Omental fat pad (tissue), 4 donors: Measurements from ENCODE around the gene FBXW9. TPM values are rescaled to one million over a fixed set of nuclear protein-coding genes. Genes with fewer than 3 reads are reported as not detected.
A peak's percentile ranks its signal among the peaks of the same experiment; 100 is the strongest.

ENCODE experiments used
- ATAC-seq: fragments of 150-250 bp; one replicate; pipeline ENCODE4 v1.9.1; 2016; ENCODE audit warnings: mild to moderate bottlenecking, moderate library complexity; ENCODE audit not compliant: low FRiP score
- DNase-seq: peaks from one replicate; pipeline ENCODE4 v3.0.0-alpha.2; 2019; ENCODE audit warnings: low spot score
- small RNA-seq: library from RNA; depleted of rRNA; stranded (forward); fragments of <200 nt; gene quantifications from one replicate; pipeline ENCODE3, GENCODE V24; 2016
- total RNA-seq, 4 donors: library from RNA; depleted of rRNA; stranded (reverse); fragments of >200 nt; gene quantifications; one replicate each; pipeline ENCODE4 v1.1.0, GENCODE V29; 2016
- TF ChIP-seq, protein P1 (sequence below), 3 donors: fragments of 450-650 bp; IDR thresholded peaks; one replicate each; pipeline ENCODE4 v1.5.1; 2016 to 2017; ENCODE audit warnings: antibody characterized with exemption in 3 of 3, mild to moderate bottlenecking in 3 of 3, moderate library complexity in 2 of 3

FBXW9 gene
- total RNA-seq, 4 donors from 2014 or later: 3.2 to 5.6 (median 4.4) TPM

- TF ChIP-seq, protein P1, sequence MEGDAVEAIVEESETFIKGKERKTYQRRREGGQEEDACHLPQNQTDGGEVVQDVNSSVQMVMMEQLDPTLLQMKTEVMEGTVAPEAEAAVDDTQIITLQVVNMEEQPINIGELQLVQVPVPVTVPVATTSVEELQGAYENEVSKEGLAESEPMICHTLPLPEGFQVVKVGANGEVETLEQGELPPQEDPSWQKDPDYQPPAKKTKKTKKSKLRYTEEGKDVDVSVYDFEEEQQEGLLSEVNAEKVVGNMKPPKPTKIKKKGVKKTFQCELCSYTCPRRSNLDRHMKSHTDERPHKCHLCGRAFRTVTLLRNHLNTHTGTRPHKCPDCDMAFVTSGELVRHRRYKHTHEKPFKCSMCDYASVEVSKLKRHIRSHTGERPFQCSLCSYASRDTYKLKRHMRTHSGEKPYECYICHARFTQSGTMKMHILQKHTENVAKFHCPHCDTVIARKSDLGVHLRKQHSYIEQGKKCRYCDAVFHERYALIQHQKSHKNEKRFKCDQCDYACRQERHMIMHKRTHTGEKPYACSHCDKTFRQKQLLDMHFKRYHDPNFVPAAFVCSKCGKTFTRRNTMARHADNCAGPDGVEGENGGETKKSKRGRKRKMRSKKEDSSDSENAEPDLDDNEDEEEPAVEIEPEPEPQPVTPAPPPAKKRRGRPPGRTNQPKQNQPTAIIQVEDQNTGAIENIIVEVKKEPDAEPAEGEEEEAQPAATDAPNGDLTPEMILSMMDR (IDR thresholded peaks at IDR 0.05): no peak
- ATAC-seq (no peak), DNase-seq (no peak)
These were observed 55.0 kb downstream of the FBXW9 start for GRCh38 chr19:12641456-12641855.

DNA sequence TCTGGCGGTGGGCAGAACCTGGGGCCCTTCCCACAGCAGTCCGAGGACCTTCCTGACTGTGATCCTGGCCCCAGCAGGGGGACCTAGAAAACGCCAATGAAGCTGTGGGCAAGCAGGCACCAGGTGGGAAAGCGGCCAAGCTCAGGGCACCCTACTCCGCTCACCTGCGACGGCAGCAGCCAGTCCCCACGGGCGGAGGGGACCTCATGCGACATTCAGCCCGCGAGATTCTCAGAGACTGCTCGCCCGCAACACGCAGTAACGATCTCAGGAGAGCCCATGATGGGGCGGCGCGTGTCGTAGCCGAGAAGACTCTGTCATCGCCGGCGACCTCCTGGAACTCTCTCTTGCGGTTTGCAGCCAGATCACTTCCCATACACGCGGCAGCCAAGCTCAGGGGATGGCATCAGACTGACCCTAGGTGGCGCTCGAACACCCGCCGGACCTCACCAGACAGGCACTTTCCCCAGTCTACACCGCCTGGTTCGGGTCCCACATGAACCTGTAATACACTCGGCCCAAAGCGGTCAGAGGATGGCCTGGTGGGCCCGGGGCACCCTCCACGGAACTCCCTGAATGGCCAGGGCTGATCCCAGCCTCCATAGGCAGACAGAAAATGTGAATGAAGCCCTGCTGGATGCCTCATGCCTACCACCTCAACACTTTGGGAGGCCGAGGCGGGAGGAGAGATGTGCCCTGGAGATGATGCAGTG, 56.4 kb downstream of the FBXW9 start:
- TF ChIP-seq, protein P1 (IDR thresholded peaks at IDR 0.05): peak in 2 of 3 donors; percentile 11 to 45
- ATAC-seq: peak; percentile 95
- peak; percentile 66 for DNase-seq

Small RNA genes within 50 kb of the gene (small RNA-seq; reads per million reads assigned to genes)
- gene SNORD41: 360 reads per million, percentile 98 among the genes with 10 or more reads in this experiment

Other genes starting within 250 kb of the FBXW9 start
- 1 to 10 TPM; 1.8 to 4.6 (median 2.4) TPM for gene ZNF709, start 211.8 kb downstream of the FBXW9 start, total RNA-seq
- 10 to 100 TPM in 2 of 4 donors, 1 to 10 TPM in 2; 5.9 to 16.1 (median 8.3) TPM for gene ZNF564, start 145.1 kb downstream of the FBXW9 start, total RNA-seq
- gene ZNF490, start 85.8 kb downstream of the FBXW9 start, total RNA-seq: 1 to 10 TPM; 3.6 to 6.3 (median 4.7) TPM
- 10 to 100 TPM; 12.9 to 23.3 (median 16.3) TPM for gene ZNF791, start 85.7 kb downstream of the FBXW9 start, total RNA-seq
- 100 to 1,000 TPM in 1 of 4 donors, 10 to 100 TPM in 3; 63.8 to 104 (median 74.6) TPM for gene MAN2B1, start 29.9 kb downstream of the FBXW9 start, total RNA-seq
- 10 to 100 TPM in 1 of 4 donors, 1 to 10 TPM in 3; 7.1 to 10.2 (median 8.5) TPM for gene WDR83, start 29.8 kb downstream of the FBXW9 start, total RNA-seq
- 100 to 1,000 TPM in 1 of 4 donors, 10 to 100 TPM in 3; 68.5 to 119 (median 80.9) TPM for gene DHPS, start 14.8 kb downstream of the FBXW9 start, total RNA-seq
- not detected for gene GNG14, start 8.6 kb downstream of the FBXW9 start, total RNA-seq
- gene TNPO2, start 27.3 kb upstream of the FBXW9 start, total RNA-seq: 10 to 100 TPM; 44.8 to 95.4 (median 55.8) TPM
- 100 to 1,000 TPM; 309 to 348 (median 323) TPM for gene TRIR, start 38.1 kb upstream of the FBXW9 start, total RNA-seq
- gene GET3, start 40.9 kb upstream of the FBXW9 start, total RNA-seq: 10 to 100 TPM; 36.6 to 55.4 (median 48.9) TPM
- not detected for gene BEST2, start 55.2 kb upstream of the FBXW9 start, total RNA-seq
- 10 to 100 TPM; 26.9 to 71.3 (median 56.3) TPM for gene HOOK2, start 78.9 kb upstream of the FBXW9 start, total RNA-seq
- 1,000 to 10,000 TPM in 2 of 4 donors, 100 to 1,000 TPM in 2; 852 to 2,498 (median 1,079) TPM for gene JUNB, start 94.9 kb upstream of the FBXW9 start, total RNA-seq
- 100 to 1,000 TPM; 165 to 320 (median 219) TPM for gene PRDX2, start 105.2 kb upstream of the FBXW9 start, total RNA-seq
- not detected for gene THSD8, start 105.4 kb upstream of the FBXW9 start, total RNA-seq
- gene RNASEH2A, start 110.0 kb upstream of the FBXW9 start, total RNA-seq: 10 to 100 TPM in 1 of 4 donors, 1 to 10 TPM in 3; 2.8 to 10.4 (median 5.9) TPM
- gene RTBDN, start 137.9 kb upstream of the FBXW9 start, total RNA-seq: not detected
- gene MAST1, start 141.9 kb upstream of the FBXW9 start, total RNA-seq: not detected
- 10 to 100 TPM; 24.6 to 36.9 (median 28.4) TPM for gene DNASE2, start 184.8 kb upstream of the FBXW9 start, total RNA-seq
- under 1 TPM in 1 of 4 donors, not detected in 3; 0.69 TPM for gene KLF1, start 190.6 kb upstream of the FBXW9 start, total RNA-seq
- gene GCDH, start 194.5 kb upstream of the FBXW9 start, total RNA-seq: 10 to 100 TPM; 36.1 to 51.4 (median 45.2) TPM
- not detected for gene SYCE2, start 222.7 kb upstream of the FBXW9 start, total RNA-seq
- gene FARSA, start 237.1 kb upstream of the FBXW9 start, total RNA-seq: 10 to 100 TPM; 31.1 to 61.1 (median 38.2) TPM
- 100 to 1,000 TPM; 349 to 570 (median 439) TPM for gene CALR, start 242.0 kb upstream of the FBXW9 start, total RNA-seq
- 100 to 1,000 TPM in 1 of 4 donors, 10 to 100 TPM in 3; 65.6 to 119 (median 91.1) TPM for gene RAD23A, start 249.2 kb upstream of the FBXW9 start, total RNA-seq